SK-N-MC (cell line): Measurements from ENCODE around the gene SLCO3A1.

Experiments used
- DNase-seq: peaks from one replicate; pipeline ENCODE4 v3.0.0-alpha.2; 2011; ENCODE audit warnings: low read depth, low spot score
- H3K27ac ChIP-seq: fragments of 200-600 bp; sonication (generic); 2 replicates; pipeline ENCODE4 v1.5.1; 2016; ENCODE audit warnings: mixed run types
- H3K36me3 ChIP-seq: fragments of 200-600 bp; sonication (generic); 2 replicates; pipeline ENCODE4 v1.6.1; 2017; ENCODE audit warnings: antibody characterized with exemption, low read length, mixed read lengths; ENCODE audit not compliant: insufficient read depth
- H3K4me3 ChIP-seq: fragments of 200-600 bp; sonication (generic); 2 replicates; pipeline ENCODE4 v1.5.1; 2016
- H3K9ac ChIP-seq: fragments of 200-600 bp; sonication (generic); 2 replicates; pipeline ENCODE4 v1.8.0; 2017; ENCODE audit warnings: mixed run types, mixed read lengths; ENCODE audit not compliant: insufficient read length
- H3K9me3 ChIP-seq: fragments of 200-600 bp; sonication (generic); 2 replicates; pipeline ENCODE4 v1.6.1; 2017; ENCODE audit warnings: low read depth, mild to moderate bottlenecking, antibody characterized with exemption, low read length, moderate library complexity, mixed read lengths
- EZH2 ChIP-seq: fragments of 200-600 bp; sonication (generic); IDR thresholded peaks from one replicate; pipeline ENCODE4 v1.6.1; 2017; ENCODE audit warnings: antibody characterized with exemption
- FOXP2 ChIP-seq: optimal IDR thresholded peaks from 2 replicates; pipeline ENCODE3; 2011; ENCODE audit warnings: mild to moderate bottlenecking, moderate library complexity; ENCODE audit not compliant: insufficient read depth; ENCODE audit errors: extremely low read length, control extremely low read depth
- POLR2AphosphoS5 ChIP-seq: IDR thresholded peaks from 2 replicates; pipeline ENCODE4 v1.6.1; 2012; ENCODE audit warnings: mild to moderate bottlenecking, low read depth, low read length, borderline replicate concordance

Gene SLCO3A1

GRCh38 chr15:92074646-92075045 is 221.1 kb downstream of the SLCO3A1 start:
- H3K4me3 ChIP-seq = no peak overlapping the region
- TF ChIP-seq EZH2 (no peak), FOXP2 (no peak), POLR2AphosphoS5 (no peak)
- H3K27ac ChIP-seq = no peak overlapping the region
- DNase-seq = no peak
- H3K9ac ChIP-seq = no peak overlapping the region
- no peaks in the 10 kb centered on the region for H3K36me3 ChIP-seq
- H3K9me3 ChIP-seq = no peaks in the 10 kb centered on the region

GRCh38 chr15:92075764-92076163 is 222.3 kb downstream of the SLCO3A1 start:
- TF ChIP-seq POLR2AphosphoS5 (no peak), EZH2 (no peak), FOXP2 (no peak)
- no peak for DNase-seq
- Histone ChIP-seq H3K27ac (no peak overlapping the region), H3K36me3 (no peaks in the 10 kb centered on the region), H3K9ac (no peak overlapping the region), H3K4me3 (no peak overlapping the region), H3K9me3 (no peaks in the 10 kb centered on the region)

GRCh38 chr15:92076541-92076940 is 223.0 kb downstream of the SLCO3A1 start:
- H3K9ac ChIP-seq = no peak overlapping the region
- DNase-seq = no peak
- H3K9me3 ChIP-seq = no peaks in the 10 kb centered on the region
- H3K36me3 ChIP-seq = no peaks in the 10 kb centered on the region
- no peak overlapping the region for H3K27ac ChIP-seq
- no peak for TF ChIP-seq EZH2
- no peak overlapping the region for H3K4me3 ChIP-seq

GRCh38 chr15:92077353-92078085 is 224.0 kb downstream of the SLCO3A1 start:
- H3K36me3 ChIP-seq = no peaks in the 10 kb centered on the region
- TF ChIP-seq POLR2AphosphoS5 (no peak), FOXP2 (peak; percentile 27)
- no peak overlapping the region for H3K4me3 ChIP-seq
- H3K9ac ChIP-seq = no peak overlapping the region
- no peak overlapping the region for H3K27ac ChIP-seq
- no peaks in the 10 kb centered on the region for H3K9me3 ChIP-seq
- DNase-seq = no peak

- Histone ChIP-seq H3K4me3 (no peak overlapping the region), H3K36me3 (no peaks in the 10 kb centered on the region), H3K9ac (no peak overlapping the region), H3K27ac (no peak overlapping the region), H3K9me3 (no peaks in the 10 kb centered on the region)
- TF ChIP-seq FOXP2 = no peak
- no peak for TF ChIP-seq POLR2AphosphoS5
- TF ChIP-seq EZH2 = no peak
- no peak for DNase-seq
Measured at GRCh38 chr15:92078270-92078669, 224.8 kb downstream of the SLCO3A1 start.

GRCh38 chr15:92079047-92079446 is 225.5 kb downstream of the SLCO3A1 start:
- DNase-seq = no peak
- Histone ChIP-seq H3K9ac (no peak overlapping the region), H3K27ac (no peak overlapping the region), H3K36me3 (no peaks in the 10 kb centered on the region), H3K4me3 (no peak overlapping the region), H3K9me3 (no peaks in the 10 kb centered on the region)
- TF ChIP-seq POLR2AphosphoS5 = no peak
- TF ChIP-seq FOXP2 = no peak
- no peak for TF ChIP-seq EZH2

GRCh38 chr15:92079647-92080255 is 226.2 kb downstream of the SLCO3A1 start:
- no peak overlapping the region for H3K9ac ChIP-seq
- TF ChIP-seq FOXP2 (no peak), POLR2AphosphoS5 (no peak), EZH2 (no peak)
- H3K9me3 ChIP-seq = no peaks in the 10 kb centered on the region
- no peak overlapping the region for H3K4me3 ChIP-seq
- DNase-seq = no peak
- no peaks in the 10 kb centered on the region for H3K36me3 ChIP-seq
- H3K27ac ChIP-seq = no peak overlapping the region

GRCh38 chr15:92082006-92082843 is 228.7 kb downstream of the SLCO3A1 start:
- Histone ChIP-seq H3K27ac (no peak overlapping the region), H3K9ac (no peak overlapping the region), H3K36me3 (no peaks in the 10 kb centered on the region), H3K4me3 (no peak overlapping the region), H3K9me3 (no peaks in the 10 kb centered on the region)
- TF ChIP-seq EZH2 (no peak), POLR2AphosphoS5 (no peak), FOXP2 (peak; percentile 79)
- peak; percentile 93 for DNase-seq

GRCh38 chr15:92083190-92083589 is 229.7 kb downstream of the SLCO3A1 start:
- DNase-seq = no peak
- Histone ChIP-seq H3K36me3 (no peaks in the 10 kb centered on the region), H3K4me3 (no peak overlapping the region), H3K27ac (no peak overlapping the region), H3K9ac (no peak overlapping the region), H3K9me3 (no peaks in the 10 kb centered on the region)
- TF ChIP-seq FOXP2 = no peak
- no peak for TF ChIP-seq POLR2AphosphoS5
- no peak for TF ChIP-seq EZH2
